ENCODE results near the gene CASQ2.

DNA sequence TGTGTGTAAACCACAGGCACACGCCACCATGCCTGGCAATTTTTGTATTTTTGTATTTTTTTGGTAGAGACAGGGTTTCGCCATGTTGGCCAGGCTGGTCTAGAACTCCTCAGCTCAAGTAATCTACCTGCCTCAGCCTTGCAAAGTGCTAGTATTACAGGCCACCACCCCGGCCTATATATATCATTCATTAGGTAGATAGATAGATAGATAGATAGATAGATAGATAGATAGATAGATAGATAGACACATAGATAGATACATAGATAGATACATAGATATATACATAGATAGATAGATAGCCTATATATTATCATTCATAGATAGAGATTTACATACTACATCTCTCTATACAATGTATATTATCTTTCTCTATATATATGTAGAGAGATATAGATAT is 80.8 kb downstream of the CASQ2 start:
- TF ChIP-seq, protein P1, sequence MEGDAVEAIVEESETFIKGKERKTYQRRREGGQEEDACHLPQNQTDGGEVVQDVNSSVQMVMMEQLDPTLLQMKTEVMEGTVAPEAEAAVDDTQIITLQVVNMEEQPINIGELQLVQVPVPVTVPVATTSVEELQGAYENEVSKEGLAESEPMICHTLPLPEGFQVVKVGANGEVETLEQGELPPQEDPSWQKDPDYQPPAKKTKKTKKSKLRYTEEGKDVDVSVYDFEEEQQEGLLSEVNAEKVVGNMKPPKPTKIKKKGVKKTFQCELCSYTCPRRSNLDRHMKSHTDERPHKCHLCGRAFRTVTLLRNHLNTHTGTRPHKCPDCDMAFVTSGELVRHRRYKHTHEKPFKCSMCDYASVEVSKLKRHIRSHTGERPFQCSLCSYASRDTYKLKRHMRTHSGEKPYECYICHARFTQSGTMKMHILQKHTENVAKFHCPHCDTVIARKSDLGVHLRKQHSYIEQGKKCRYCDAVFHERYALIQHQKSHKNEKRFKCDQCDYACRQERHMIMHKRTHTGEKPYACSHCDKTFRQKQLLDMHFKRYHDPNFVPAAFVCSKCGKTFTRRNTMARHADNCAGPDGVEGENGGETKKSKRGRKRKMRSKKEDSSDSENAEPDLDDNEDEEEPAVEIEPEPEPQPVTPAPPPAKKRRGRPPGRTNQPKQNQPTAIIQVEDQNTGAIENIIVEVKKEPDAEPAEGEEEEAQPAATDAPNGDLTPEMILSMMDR (IDR thresholded peaks at IDR 0.05), result no peak
- TF ChIP-seq POLR2A (IDR thresholded peaks at IDR 0.05), result no peak
